GM19395 (cell line): ENCODE results near the gene SLC39A13.
A peak's percentile ranks its signal among the peaks of the same experiment; 100 is the strongest.

Experiments
- ATAC-seq: cut with Tn5 transposase; IDR thresholded peaks from one replicate; pipeline ENCODE4 v1.9.1; 2021; ENCODE audit warnings: mild to moderate bottlenecking, moderate library complexity; ENCODE audit not compliant: unreplicated experiment

The SLC39A13 gene

GRCh38 chr11:47400768-47401279 is 7.6 kb upstream of the SLC39A13 start:
- ATAC-seq: peak; percentile 79

GRCh38 chr11:47403135-47403534 is 5.3 kb upstream of the SLC39A13 start:
- ATAC-seq: no peak

GRCh38 chr11:47403571-47403970 is 4.8 kb upstream of the SLC39A13 start:
- no peak for ATAC-seq

- no peak for ATAC-seq
Measured at GRCh38 chr11:47406896-47407745, 1.3 kb upstream of the SLC39A13 start.

- no peak for ATAC-seq
Measured at GRCh38 chr11:47408598-47409439, 429 bp downstream of the SLC39A13 start.

GRCh38 chr11:47409440-47410369 is 1.3 kb downstream of the SLC39A13 start:
- ATAC-seq: no peak

- no peak for ATAC-seq
Measured at GRCh38 chr11:47410370-47411264, 2.2 kb downstream of the SLC39A13 start.

GRCh38 chr11:47411884-47412746 is 3.7 kb downstream of the SLC39A13 start:
- no peak for ATAC-seq

GRCh38 chr11:47413351-47413750 is 5.0 kb downstream of the SLC39A13 start:
- no peak for ATAC-seq

- ATAC-seq: no peak
Measured at GRCh38 chr11:47413908-47414684, 5.7 kb downstream of the SLC39A13 start.

- ATAC-seq: no peak
Measured at GRCh38 chr11:47414685-47415070, 6.3 kb downstream of the SLC39A13 start.

GRCh38 chr11:47415091-47415854 is 6.9 kb downstream of the SLC39A13 start:
- no peak for ATAC-seq

- no peak for ATAC-seq
Measured at GRCh38 chr11:47415949-47416472, 7.6 kb downstream of the SLC39A13 start.

- no peak for ATAC-seq
Measured at GRCh38 chr11:47417712-47418111, 9.3 kb downstream of the SLC39A13 start.

- no peak for ATAC-seq
Measured at GRCh38 chr11:47418454-47419259, 10.3 kb downstream of the SLC39A13 start.

GRCh38 chr11:47425611-47426010 is 17.2 kb downstream of the SLC39A13 start:
- no peak for ATAC-seq
